K562 (cell line): Measurements from ENCODE around the gene PNP. TPM values are rescaled to one million over a fixed set of nuclear protein-coding genes. Genes with fewer than 3 reads are reported as not detected.

ENCODE experiments used
- ATAC-seq: fragments of 200-7000 bp; cut with Tn5 transposase; 3 replicates; pipeline ENCODE4 v1.9.1; 2020; ENCODE audit warnings: moderate library complexity
- BruUV-seq: library from RNA; stranded (reverse); fragments of 400-500 nt; replicated peaks from 2 replicates; lab custom pipeline; 2021; lab: Mats Ljungman, UMichigan
- CTCF ChIA-PET: fragments of 300-600 bp; formaldehyde crosslinking; extraction: SDS; loops from one replicate; lab custom pipeline; 2021; ENCODE audit warnings: low intra/inter-chr PET ratio; lab: Yijun Ruan, JAX
- POLR2A ChIA-PET: fragments of 300-600, 350-650 bp; sonication (Branson Sonifier 250); formaldehyde crosslinking; extraction: SDS; loops from one replicate; lab custom pipeline; 2021; ENCODE audit warnings: antibody characterized with exemption, inconsistent platforms; lab: Yijun Ruan, JAX
- DNase-seq, 4 experiments: peaks; one replicate each; pipeline versions ENCODE4 v3.0.0 to v3.0.0-alpha.2; 2011 to 2018; ENCODE audit warnings: low spot score in 3 of 4, mixed read lengths in 3 of 4; ENCODE audit errors: extremely low read depth in 1 of 4
- FAIRE-seq: peaks from 2 replicates; lab custom pipeline; 2011; peaks lifted over from hg19 to GRCh38; lab: Jason Lieb, UNC
- H2AFZ ChIP-seq: 2 replicates; pipeline ENCODE4 v1.6.0; 2011; ENCODE audit warnings: low read depth, low read length, control low read depth, inconsistent platforms
- H3K27ac ChIP-seq: fragments of 200-600 bp; 3 replicates; pipeline ENCODE4 v1.8.0; 2011; ENCODE audit warnings: low read depth, mild to moderate bottlenecking, control low read depth, inconsistent platforms, low read length, moderate library complexity, mixed read lengths; ENCODE audit errors: extremely low read depth
- H3K27me3 ChIP-seq, 2 experiments: fragments of 300-600 bp in 1 of 2; 2 replicates in 1 of 2; 3 replicates in 1 of 2; pipeline versions ENCODE4 v1.6.0 to v1.8.0; 2011; ENCODE audit warnings: inconsistent platforms in 2 of 2, low read length in 2 of 2, mild to moderate bottlenecking in 1 of 2, mixed read lengths in 1 of 2, moderate library complexity in 1 of 2; ENCODE audit not compliant: control insufficient read depth in 2 of 2, insufficient read depth in 2 of 2
- H3K36me3 ChIP-seq: fragments of 300-600 bp; 3 replicates; pipeline ENCODE4 v1.8.0; 2011; ENCODE audit warnings: mild to moderate bottlenecking, low read length, inconsistent platforms; ENCODE audit not compliant: control insufficient read depth, insufficient read depth
- H3K4me1 ChIP-seq, 2 experiments: fragments of 200-600 bp in 1 of 2; replicated peaks in 1 of 2; 2 replicates in 1 of 2; 3 replicates in 1 of 2; pipeline versions ENCODE4 v1.5.1 to v1.8.0; 2011; ENCODE audit warnings: inconsistent platforms in 2 of 2, low read length in 2 of 2, mild to moderate bottlenecking in 1 of 2, mixed read lengths in 1 of 2, moderate library complexity in 1 of 2; ENCODE audit not compliant: control insufficient read depth in 2 of 2, insufficient read depth in 2 of 2
- H3K4me2 ChIP-seq: 2 replicates; pipeline ENCODE4 v1.6.1; 2011; ENCODE audit warnings: low read length, control low read depth, inconsistent platforms, mixed read lengths; ENCODE audit not compliant: insufficient read depth
- H3K4me3 ChIP-seq: fragments of 200-600 bp; sonication (generic), shearing (Covaris generic); 2 replicates; pipeline ENCODE4 v1.5.1; 2016; ENCODE audit warnings: control low read depth, inconsistent platforms
- H3K79me2 ChIP-seq: fragments of 200-600 bp; 3 replicates; pipeline ENCODE4 v1.8.0; 2011; ENCODE audit warnings: low read length, inconsistent platforms; ENCODE audit not compliant: control insufficient read depth, insufficient read depth
- H3K9ac ChIP-seq, 2 experiments: 2 replicates each; pipeline versions ENCODE4 v1.6.0 to v1.6.1; 2011; ENCODE audit warnings: low read depth in 2 of 2, low read length in 2 of 2, control low read depth in 1 of 2, inconsistent platforms in 1 of 2, mild to moderate bottlenecking in 1 of 2, mixed read lengths in 1 of 2; ENCODE audit not compliant: insufficient read depth in 1 of 2
- H3K9me1 ChIP-seq: one replicate; pipeline ENCODE4 v1.6.0; 2011; ENCODE audit warnings: inconsistent platforms, mild to moderate bottlenecking, low read length, moderate library complexity; ENCODE audit not compliant: control insufficient read depth, insufficient read depth
- H3K9me3 ChIP-seq: replicated peaks from 2 replicates; pipeline ENCODE4 v1.5.1; 2011; ENCODE audit warnings: low read depth, low read length, inconsistent platforms; ENCODE audit not compliant: control insufficient read depth, insufficient read depth
- H4K20me1 ChIP-seq: replicated peaks from 2 replicates; pipeline ENCODE4 v1.6.1; 2011; ENCODE audit warnings: low read length, inconsistent platforms, mixed read lengths; ENCODE audit not compliant: control insufficient read depth, insufficient read depth
- SPI1 ChIP-seq: IDR thresholded peaks from 2 replicates; pipeline ENCODE4 v1.6.1; 2011; ENCODE audit warnings: low read depth, low read length, control low read depth, borderline replicate concordance
- WGBS: fragments of 100-300 bp; shearing (Covaris generic); methylation state at CpG from one replicate; pipeline ENCODE4 v1.1.6; 2016; ENCODE audit warnings: low coverage, mixed read lengths; ENCODE audit not compliant: insufficient coverage; ENCODE audit errors: missing lambda C conversion rate; 5-methylcytosine and 5-hydroxymethylcytosine counted together
- in situ Hi-C: fragments of 300-500 bp; cut with MboI; formaldehyde crosslinking; loops from 4 replicates; pipeline ENCODE4 v1.15.0; 2018; ENCODE audit warnings: inconsistent platforms, mixed read lengths
- intact Hi-C: fragments of 100-400 bp; cut with micrococcal nuclease; formaldehyde crosslinking; loops from 2 replicates; pipeline ENCODE4 v1.14.2; 2022
- polyA plus RNA-seq, 8 experiments: library from polyadenylated mRNA; depleted of rRNA in 4 of 8; stranded (reverse) in 5 of 8; unstranded in 3 of 8; fragments of >200 nt; fragmentation: Nextera tagmentation in 2 of 8; fragmentation: Illumina TruSeq in 1 of 8; extraction: Ambion mirVana in 2 of 8; extraction: Trizol in 1 of 8; gene quantifications; 2 replicates each; pipeline versions ENCODE4 v1.2.1 to v1.2.3, GENCODE V29; 2011 to 2014; ENCODE audit warnings: inconsistent platforms in 1 of 8, missing spikeins in 1 of 8
- total RNA-seq, 7 experiments: library from RNA; depleted of rRNA in 6 of 7; stranded (reverse); fragments of >200 nt in 6 of 7; fragmentation: Illumina TruSeq in 2 of 7; extraction: Trizol in 2 of 7; gene quantifications; 2 replicates each; pipeline versions ENCODE4 v1.2.1 to v1.2.3, GENCODE V29; 2011 to 2021; ENCODE audit warnings: low replicate concordance in 1 of 7
- TF ChIP-seq, protein P1 (sequence below): sonication (generic); formaldehyde crosslinking; IDR thresholded peaks from 2 replicates; pipeline ENCODE4 v1.8.1; 2023; ENCODE audit warnings: mild to moderate bottlenecking, missing genetic modification reagents

The PNP gene
- total and polyA plus RNA-seq, 9 of the 15 experiments (the other 6 are each of a cell fraction or from before 2014, with no cell fraction given) = 92.5 to 288 (median 137) TPM

GRCh38 chr14:20493634-20494033, 24.4 kb downstream of the PNP start:
- Histone ChIP-seq H3K9me1 (no peaks in the 10 kb centered on the region), H4K20me1 (no peaks in the 10 kb centered on the region), H3K9ac (no peak overlapping the region; a peak in 1 of 4 replicates), H3K4me2 (no peak overlapping the region), H3K4me3 (no peak overlapping the region), H2AFZ (peak overlapping the region; percentile 82), H3K4me1 (peaks cover 14 to 27% of the 10 kb centered on the region in 2 experiments; a peak in 3 of 5 replicates), H3K79me2 (no peaks in the 10 kb centered on the region), H3K27me3 (no peaks in the 10 kb centered on the region), H3K9me3 (no peaks in the 10 kb centered on the region), H3K27ac (peak overlapping the region; percentile 64), H3K36me3 (no peaks in the 10 kb centered on the region)
- TF ChIP-seq, protein P1, sequence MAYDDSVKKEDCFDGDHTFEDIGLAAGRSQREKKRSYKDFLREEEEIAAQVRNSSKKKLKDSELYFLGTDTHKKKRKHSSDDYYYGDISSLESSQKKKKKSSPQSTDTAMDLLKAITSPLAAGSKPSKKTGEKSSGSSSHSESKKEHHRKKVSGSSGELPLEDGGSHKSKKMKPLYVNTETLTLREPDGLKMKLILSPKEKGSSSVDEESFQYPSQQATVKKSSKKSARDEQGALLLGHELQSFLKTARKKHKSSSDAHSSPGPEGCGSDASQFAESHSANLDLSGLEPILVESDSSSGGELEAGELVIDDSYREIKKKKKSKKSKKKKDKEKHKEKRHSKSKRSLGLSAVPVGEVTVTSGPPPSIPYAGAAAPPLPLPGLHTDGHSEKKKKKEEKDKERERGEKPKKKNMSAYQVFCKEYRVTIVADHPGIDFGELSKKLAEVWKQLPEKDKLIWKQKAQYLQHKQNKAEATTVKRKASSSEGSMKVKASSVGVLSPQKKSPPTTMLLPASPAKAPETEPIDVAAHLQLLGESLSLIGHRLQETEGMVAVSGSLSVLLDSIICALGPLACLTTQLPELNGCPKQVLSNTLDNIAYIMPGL = no peak
- TF ChIP-seq SPI1 = peak; percentile 98
- DNase-seq (no peak), ATAC-seq (peak; percentile 33; the same call in 2 of the 3 replicates), FAIRE-seq (no peak)
- CTCF ChIA-PET = no interaction called here
- POLR2A ChIA-PET = interaction anchor here (0.7 to 0.9 kb wide), 2 partner anchors 11 to 19 kb away, joined by 3 to 4 read pairs; no protein-coding TSS in a partner anchor
- 23% methylated on average over 2 of the region's 2 CpGs for WGBS
- intact Hi-C loops = no loop called here
- no TSS peak for BruUV-seq
- in situ Hi-C loops = no loop called here
